Stimulated activated CD4-positive, alpha-beta T cell treated with anti-CD3 and anti-CD28 coated beads, Interleukin-12 subunit alpha, Interleukin-12 subunit beta, amount 100 ng/mL, for 24 hours (primary cell): ENCODE results near the gene HSPA1A.
"Not testable (repeated sequence)": the region's sequence is repeated elsewhere in the genome, so short reads cannot be mapped to it uniquely, and the experiment has no call there.

Experiments used
- DNase-seq, 2 experiments: peaks; one replicate each; pipeline ENCODE4 v3.0.0-alpha.2; 2020; ENCODE audit warnings: low read depth in 2 of 2

HSPA1A gene

GRCh38 chr6:31811645-31812044, 3.7 kb upstream of the HSPA1A start:
- no peak for DNase-seq

GRCh38 chr6:31813465-31813849, 1.9 kb upstream of the HSPA1A start:
- DNase-seq = no peak

DNA sequence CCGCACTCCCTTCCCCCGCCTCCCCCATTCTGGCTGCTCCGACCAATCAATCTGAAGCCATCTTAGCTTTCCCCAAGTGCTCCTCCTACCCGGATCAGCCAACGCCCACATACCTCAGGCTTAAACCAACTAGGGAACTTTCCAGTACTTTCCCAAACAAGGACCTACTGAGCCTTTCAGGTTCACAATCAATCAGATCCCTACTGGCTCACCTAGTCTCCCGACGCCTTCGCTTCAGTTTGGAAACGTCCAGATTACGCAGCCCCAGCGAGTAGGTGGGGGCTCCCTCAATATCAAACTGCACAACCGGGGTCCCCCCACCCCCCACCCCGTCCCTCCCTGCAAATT, 692 bp upstream of the HSPA1A start:
- peak in 1 of 2 experiments; percentile 70 for DNase-seq

DNA sequence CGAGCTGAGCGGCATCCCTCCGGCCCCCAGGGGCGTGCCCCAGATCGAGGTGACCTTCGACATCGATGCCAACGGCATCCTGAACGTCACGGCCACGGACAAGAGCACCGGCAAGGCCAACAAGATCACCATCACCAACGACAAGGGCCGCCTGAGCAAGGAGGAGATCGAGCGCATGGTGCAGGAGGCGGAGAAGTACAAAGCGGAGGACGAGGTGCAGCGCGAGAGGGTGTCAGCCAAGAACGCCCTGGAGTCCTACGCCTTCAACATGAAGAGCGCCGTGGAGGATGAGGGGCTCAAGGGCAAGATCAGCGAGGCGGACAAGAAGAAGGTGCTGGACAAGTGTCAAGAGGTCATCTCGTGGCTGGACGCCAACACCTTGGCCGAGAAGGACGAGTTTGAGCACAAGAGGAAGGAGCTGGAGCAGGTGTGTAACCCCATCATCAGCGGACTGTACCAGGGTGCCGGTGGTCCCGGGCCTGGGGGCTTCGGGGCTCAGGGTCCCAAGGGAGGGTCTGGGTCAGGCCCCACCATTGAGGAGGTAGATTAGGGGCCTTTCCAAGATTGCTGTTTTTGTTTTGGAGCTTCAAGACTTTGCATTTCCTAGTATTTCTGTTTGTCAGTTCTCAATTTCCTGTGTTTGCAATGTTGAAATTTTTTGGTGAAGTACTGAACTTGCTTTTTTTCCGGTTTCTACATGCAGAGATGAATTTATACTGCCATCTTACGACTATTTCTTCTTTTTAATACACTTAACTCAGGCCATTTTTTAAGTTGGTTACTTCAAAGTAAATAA, 2.0 kb downstream of the HSPA1A start:
- not testable (repeated sequence) for DNase-seq

DNA sequence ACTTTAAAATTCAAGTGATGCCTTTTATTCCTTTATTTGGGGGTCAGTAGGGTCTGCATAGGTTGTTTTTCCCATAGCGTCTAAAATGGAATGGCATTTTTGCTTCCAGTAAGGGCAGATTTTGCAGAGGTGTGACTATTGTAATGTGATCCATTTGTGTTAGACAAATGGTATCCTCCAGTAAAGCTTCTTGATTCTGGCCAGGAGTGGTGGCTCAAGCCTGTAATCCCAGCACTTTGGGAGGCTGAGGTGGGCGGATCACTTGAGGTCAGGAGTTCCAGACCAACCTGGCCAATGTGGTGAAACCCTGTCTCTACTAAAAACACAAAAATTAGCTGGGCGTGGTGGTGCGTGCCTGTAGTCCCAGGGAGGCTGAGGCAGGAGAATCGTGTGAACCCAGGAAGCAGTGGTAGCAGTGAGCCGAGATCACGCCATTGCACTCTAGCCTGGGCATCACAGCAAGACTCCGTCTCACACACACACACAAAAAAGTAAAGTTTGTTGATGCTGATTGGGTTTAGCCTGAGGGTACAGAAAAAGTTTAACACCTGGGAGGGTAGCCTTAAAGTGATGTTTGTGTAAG, 2.7 kb downstream of the HSPA1A start:
- not testable (repeated sequence) for DNase-seq

DNA sequence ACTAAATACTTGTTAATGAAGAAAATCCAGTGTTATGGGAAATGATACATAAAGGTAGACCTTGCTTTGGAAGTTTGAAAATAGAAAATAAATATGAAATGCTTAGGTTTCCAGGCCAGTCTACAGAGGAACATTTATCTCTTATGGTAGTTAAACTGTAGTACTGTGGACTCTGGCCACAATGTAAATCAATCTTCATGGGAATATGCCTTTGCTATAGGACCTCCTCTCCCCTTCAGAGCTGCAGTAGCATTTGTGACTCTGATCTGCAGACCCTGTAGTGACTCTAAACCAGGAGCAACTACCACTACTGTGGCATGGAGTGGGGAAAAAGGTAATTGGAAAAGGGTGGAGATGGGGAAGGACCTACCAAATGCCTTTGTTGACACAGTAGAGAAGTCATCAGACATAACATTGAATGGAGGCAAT, 4.5 kb downstream of the HSPA1A start:
- DNase-seq = no peak

DNA sequence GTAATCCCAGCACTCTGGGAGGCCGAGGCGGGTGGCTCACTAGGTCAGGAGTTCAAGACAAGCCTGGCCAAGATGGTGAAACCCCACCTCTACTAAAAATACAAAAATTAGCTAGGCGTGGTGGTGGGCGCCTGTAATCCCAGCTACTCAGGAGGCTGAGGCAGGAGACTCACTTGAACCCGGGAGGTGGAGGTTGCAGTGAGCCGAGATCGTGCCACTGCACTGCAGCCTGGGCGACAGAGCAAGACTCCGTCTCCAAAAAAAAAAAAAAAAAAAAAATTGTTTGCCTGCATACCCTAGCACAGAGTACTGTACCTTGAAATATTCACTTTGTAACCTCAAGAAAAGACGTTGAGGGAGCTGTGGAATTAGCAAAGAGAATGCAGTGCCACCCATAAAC, 5.1 kb downstream of the HSPA1A start:
- not testable (repeated sequence) for DNase-seq

DNA sequence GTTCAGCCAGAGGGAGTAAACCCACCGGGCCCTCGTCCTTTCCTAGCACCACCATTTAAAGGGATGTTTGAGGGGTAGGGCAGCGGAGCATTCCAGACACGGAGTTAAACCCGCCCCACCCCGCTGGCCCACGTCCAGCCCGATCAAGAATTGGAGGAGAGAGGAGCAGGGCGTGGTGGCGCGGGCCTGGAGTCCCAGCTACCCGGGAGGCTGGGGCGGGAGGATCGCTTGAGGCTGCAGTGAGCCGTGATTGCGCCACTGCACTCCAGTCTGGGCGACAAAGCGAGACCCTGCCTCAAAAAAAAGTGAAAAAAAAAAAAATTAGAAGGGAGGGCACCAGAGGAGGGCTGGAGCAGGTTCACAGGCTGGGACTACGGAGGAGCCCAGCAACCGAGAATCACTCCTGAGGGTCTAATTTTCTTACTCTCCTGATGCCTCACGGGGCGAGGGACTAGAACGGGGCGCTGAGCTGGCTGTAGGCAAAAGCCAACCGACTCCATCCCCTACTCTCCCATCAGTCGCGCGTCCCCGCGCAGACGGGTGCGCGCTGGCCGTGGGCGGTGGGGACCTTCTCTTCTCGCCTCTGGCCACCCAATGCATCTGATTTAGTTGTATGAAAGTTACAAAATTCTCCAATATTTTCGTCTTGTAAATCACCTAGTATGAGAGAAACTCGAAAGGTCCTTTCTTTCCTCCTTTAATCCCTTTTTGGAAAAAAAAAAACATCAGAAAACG, 6.1 kb downstream of the HSPA1A start:
- DNase-seq = peak in 1 of 2 experiments; percentile 72

GRCh38 chr6:31822036-31822821, 6.9 kb downstream of the HSPA1A start:
- DNase-seq = peak in 1 of 2 experiments; percentile 50

DNA sequence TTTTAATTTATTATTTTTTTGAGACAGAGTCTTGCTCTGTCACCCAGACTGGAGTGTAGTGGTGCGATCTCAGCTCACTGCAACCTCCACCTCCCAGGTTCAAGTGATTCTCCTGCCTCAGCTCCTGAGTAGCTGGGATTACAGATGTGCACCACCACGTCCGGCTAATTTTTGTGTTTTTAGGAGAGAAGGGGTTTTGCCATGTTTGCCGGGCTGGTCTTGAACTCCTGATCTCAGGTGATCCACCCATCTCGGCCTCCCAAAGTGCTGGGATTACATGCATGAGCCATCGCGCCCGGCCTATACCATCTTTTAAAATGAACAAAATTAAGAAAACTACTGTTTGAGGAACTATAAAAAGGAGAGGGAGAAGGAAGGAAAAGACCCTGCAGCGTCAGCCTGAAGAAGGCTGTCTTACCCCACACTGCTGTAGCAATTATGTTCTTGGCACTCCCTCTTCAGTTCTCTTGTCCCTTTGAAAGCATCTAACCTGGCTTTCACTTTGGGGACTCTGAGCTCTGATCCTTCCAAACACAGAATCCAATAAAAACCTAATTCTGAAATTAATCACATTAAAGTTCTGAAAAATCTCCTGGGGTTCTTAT, 8.4 kb downstream of the HSPA1A start:
- DNase-seq = not testable (repeated sequence)

GRCh38 chr6:31825553-31825952, 10.2 kb downstream of the HSPA1A start:
- no peak for DNase-seq

DNA sequence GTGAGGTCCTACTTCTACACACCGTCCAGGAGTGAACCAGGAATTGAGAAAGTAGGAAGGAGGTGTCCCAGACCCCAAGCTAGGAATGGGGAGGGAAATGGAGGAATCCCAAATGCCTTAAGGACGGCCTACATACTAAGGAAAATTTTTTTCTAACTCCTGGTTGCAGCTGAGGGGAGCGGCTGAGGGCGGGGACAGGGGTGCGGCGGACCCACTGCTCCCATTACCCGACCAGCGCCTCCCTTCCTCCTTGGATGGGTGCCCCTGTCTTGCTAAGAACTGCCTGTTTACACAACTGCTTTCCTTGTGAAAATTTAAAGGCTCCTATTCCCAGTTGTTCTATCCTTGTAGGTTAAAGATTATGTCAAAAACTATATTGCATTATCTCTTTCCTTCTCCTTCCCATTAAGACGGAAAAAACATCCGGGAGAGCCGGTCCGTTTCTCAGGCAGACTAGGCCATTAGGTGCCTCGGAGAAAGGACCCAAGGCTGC, 11.5 kb downstream of the HSPA1A start:
- no peak for DNase-seq

GRCh38 chr6:31827286-31828079, 12.1 kb downstream of the HSPA1A start, which contains the start of gene HSPA1B:
Gene HSPA1B, plus strand, starts transcription at chr6:31827738. Its CDS starts 213 bp downstream, at chr6:31827951.
- DNase-seq = peak; percentile 87 to 94

GRCh38 chr6:31829633-31830283, 14.4 kb downstream of the HSPA1A start:
- DNase-seq = no peak

DNA sequence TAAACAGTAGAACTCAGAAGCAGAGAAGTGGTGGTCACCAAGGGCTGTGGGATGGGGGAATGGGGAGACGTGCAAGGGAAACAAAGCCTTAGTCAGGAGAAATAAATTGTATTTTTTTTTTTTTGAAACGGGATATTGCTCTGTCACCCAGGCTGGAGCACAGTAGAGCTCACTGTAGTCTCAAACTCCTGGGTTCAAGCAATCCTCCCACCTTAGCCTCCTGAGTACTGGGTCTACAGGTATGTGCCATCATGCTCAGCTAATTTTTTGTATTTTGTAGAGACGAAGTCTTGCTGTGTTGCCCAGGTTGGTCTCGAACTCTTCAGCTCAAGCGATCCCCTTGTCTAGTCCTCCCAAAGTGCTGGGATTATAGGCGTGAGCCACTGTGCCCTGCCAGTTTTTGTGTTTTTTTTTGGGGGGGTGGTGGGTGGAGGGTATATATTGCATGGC, 15.6 kb downstream of the HSPA1A start:
- no peak for DNase-seq

DNA sequence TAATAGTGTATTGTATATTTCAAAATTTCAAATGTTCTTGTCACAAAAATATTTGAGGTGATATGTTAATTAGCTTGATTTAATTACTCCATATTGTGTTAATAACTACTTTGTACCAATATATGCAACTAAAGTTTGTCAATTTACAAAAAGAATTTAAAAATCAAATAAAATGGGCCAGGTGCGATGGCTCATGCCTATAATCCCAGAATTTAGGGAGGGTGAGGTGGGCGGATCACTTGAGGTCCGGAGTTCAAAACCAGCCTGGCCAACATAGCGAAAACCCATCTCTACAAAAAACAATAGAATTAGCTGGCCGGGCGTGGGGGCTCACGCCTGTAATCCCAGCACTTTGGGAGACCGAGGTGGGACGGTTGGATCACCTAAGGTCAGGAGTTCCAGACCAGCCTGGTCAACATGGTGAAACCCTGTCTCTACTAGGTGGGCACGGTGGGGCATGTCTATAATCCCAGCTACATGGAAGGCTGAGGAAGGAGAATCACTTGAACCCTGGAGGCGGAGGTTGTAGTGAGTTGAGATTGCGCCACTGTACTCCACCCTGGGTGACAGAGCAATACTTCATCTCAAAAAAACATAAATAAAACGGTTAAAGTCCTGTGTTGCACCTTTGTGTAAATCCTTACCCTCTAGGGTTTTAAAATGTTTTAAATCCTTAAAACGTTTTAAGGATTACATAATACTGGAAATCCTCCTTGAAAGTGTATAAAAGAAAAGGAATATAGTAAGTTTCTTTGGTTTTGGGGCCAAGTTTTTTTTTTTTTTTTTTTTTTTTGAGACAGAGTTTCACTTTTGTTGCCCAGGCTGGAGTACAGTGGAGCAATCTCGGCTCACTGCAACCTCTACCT, 16.2 kb downstream of the HSPA1A start:
- no peak for DNase-seq

DNA sequence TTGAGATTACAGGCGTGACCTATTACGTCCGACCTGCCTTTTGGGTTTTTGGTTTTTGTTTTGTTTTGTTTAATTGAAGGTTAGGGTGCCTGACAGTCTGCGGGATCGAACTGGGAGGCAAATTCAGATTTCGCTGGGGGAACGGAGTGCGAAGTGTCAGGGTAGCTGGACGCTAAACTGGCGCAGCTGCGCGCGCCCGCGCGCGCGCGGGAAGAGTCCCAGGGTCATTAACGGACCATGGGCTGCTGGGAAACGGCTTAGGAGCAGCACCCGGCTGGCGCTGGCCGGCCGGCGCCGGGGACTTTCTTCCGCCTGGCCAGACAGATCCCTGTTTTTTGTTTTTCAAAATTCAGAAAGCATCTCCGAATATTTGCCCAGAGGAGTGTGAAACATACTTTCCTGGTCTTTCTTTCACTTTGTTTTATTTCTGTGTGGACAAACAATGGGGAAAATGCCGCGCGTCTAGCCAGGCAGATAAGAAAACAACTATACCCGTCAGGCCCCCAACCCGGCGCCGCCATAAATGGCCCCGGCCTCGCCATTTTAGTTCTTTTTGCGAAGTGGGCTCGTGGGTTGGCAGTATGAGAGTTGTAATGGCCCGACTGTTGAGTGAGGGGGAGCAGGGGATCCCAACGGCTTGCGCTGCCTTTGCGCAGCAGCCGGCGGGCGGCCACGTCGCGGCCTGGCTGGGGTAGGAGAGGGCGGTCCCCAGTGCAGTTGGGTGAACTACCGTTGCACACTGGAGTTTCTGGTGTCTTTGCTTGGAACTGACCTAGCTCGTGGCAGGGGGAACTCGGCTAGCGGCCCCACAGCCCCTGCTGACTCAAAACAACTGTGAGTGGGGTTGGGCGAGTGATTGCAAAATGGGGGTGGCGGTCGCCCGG, 19.3 kb downstream of the HSPA1A start:
- DNase-seq = peak; percentile 70 to 73

GRCh38 chr6:31836047-31836473, 20.7 kb downstream of the HSPA1A start:
- no peak for DNase-seq
